ENCODE results near the gene CENPO.
"Not testable (repeated sequence)": the region's sequence is repeated elsewhere in the genome, so short reads cannot be mapped to it uniquely, and the experiment has no call there.

Gene CENPO

DNA sequence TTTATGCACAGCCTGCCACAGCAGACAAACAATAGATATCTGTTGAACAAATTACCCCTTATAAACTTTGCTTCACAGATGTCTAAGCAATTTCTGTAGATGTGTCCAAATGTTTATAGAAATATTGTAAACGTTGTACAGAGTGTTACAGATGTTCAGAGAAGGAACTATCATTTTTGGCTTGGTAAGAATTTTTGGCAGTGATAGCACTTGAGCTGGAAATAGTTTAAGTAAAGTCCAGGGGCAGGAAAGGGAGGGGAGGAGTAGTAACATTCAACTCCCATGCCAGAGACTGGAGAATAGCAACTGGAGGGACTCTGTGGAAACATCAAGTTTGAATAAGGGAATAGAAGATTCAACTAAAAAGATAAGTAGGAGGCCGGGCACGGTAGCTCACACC, 4.4 kb upstream of the CENPO start:
- no peak for DNase-seq (ENCODE audit: low spot score)

DNA sequence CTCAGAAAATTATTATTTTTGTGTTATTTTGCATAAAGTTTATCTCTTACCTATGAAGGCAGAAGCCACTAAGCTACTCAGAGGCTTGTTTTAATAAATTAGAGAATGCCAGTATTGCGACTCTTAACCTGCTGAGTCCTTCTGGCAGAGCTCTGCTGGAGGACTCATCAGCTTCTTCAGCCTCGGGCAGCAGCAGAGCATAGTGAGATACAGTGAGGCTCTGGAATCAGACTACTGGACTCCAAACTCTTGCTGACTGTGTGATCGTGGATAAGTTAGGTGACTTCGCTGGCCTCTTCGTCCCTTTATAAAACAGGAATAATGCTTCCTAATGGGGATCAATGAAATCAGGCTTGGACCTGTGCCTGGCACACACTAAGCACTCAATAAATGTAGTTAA, 1.8 kb upstream of the CENPO start:
- no peak for DNase-seq (ENCODE audit: low spot score)

DNA sequence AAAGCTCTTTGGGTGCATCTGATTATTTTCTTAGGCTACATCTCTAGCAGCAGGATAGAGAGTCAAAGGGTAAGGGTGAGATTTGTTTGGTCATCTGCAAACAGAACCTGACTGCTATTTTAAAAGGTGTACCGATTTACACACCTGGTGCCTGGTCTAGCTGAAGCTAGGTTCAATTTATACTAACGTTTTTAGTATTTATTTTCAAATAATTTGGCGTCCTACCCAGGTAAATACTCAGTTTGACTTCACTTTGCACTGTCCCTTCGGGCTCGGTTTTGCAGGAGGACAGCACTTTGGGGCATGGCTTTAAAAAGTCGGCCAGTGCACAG, 717 bp upstream of the CENPO start:
- no peak for DNase-seq (ENCODE audit: low spot score)

DNA sequence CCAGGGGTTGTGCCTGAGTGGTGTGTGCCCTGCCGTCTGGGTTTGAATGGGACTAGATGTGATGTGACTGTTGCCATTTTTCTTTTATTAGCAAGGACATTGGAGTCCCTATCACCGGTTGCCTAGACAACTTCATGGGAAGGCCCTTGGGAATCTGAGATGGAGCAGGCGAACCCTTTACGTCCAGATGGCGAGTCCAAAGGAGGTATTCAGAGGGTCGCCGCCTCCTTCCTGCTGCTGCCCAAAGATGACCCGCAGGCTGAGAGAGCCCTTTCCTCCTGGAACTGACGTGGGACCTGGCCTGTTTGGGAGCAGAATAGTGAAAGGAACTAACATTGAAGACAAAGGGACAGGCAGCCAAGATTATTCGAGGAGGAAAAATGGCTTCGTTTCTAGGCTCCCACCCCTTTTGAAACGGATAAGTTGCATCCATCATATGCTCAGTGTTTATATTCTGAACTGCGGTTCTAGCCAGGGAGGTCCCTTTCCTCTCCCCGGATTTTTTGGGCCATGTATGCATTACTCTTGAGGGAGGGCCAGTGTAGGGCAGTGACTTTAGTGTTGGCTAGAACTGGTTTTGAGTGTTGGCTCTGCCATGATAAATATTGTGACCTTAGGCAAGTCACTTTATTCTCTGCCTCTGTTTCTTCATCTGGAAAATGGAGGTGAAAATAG, 673 bp downstream of the CENPO start:
- no peak for DNase-seq (ENCODE audit: low spot score)

DNA sequence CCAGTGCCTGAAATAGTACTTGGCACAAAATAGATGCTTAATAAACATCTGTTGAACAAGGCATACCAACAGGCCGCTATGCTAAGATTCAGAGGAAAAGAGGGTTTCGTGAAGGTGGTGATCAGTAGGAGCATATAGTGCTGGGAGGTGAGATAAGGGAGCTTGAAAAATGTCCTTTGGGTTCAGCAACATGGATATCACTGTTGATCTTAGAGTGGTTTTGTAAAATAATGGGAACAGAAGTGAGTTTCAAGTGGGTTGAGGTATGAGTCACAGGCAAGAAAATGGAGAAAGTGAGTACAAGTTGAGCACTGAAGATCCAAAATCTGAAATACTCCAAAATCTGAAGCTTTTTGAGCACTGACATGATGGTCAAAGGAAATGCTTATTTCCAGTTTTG, 4.4 kb downstream of the CENPO start:
- DNase-seq (ENCODE audit: low spot score): no peak

DNA sequence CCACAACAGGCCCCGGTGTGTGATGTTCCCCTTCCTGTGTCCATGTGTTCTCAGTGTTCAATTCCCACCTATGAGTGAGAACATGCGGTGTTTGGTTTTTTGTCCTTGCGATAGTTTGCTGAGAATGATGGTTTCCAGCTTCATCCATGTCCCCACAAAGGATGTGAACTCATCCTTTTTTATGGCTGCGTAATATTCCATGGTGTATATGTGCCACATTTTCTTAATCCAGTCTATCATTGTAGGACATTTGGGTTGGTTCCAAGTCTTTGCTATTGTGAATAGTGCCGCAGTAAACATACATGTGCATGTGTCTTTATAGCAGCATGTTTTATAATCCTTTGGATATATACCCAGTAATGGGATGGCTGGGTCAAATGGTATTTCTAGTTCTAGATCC, 7.3 kb downstream of the CENPO start:
- not testable (repeated sequence) for DNase-seq (ENCODE audit: low spot score)

DNA sequence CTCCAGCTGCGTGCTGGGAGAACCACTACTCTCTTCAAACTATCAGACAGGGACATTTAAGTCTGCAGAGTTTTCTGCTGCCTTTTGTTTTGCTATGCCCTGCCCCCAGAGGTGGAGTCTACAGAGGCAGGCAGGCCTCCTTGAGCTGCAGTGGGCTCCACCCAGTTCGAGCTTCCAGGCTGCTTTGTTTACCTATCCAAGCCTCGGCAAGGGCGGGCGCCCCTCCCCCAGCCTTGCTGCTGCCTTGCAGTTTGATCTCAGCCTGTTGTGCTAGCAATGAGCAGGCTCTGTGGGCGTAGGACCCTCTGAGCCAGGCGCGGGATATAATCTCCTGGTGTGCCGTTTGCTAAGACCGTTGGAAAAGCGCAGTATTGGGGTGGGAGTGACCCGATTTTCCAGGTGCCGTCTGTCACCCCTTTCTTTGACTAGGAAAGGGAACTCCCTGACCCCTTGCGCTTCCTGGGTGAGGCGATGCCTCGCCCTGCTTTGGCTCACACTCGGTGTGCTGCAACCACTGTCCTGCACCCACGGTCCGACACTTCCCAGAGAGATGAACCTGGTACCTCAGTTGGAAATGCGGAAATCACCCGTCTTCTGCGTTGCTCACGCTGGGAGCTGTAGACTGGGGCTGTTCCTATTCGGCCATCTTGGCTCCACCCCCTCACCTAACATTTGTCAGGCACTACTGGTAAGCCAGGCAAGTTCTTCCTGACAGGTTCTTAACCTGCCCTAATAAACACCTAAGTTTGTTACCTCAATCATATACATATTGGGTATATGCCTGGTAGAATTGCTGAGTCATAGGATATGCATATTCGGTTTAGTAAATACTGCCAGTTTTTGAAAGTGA, 12.8 kb downstream of the CENPO start:
- DNase-seq (ENCODE audit: low spot score): not testable (repeated sequence)

DNA sequence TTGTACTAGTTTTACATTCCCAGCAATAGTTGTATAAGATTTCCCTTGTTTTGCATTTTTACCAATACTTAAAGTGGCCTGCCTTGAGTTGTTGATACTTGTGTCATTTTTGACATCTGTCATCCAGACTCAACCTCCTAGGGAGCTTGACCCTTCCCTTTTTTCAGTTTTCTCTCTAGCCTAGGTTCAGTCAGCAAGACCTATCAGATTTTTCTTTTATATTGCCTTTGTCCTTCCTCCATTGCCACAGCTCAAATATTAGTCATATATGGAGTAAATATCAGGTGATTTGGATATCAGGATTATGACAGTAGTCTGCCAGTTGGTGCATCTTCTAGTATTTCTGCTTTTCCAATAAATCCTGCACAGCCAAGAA, 13.4 kb downstream of the CENPO start:
- DNase-seq (ENCODE audit: low spot score): no peak

DNA sequence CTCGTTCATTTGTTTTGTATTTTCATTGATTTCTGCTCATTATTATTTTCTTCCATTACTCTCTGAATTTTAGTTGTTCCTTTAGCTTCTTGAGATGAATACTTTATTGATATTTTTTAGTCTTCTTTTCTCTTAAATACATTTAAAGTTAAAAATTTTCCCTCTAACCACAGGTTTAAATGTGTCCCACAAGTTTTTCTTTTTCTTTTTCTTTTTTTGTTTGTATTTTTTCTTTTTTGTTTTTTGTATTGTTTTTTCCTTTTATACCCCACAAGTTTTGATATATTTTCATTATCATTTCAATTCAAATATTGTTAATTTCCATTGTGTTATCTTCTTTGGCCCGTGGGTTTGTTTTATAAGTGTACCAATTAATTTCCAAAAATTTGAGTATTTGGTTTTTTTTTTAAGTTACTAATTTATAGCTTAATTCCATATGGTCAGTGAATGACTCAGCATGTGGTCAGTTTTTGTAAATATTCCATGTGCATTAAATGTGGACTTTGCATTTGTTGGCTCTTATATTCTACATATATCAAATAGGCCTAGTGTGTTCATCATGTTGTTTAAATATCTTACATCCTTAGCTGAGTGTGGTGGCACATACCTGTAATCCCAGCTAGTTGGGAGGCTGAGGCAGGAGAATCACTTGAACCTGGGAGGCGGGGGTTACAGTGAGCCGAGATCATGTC, 16.2 kb downstream of the CENPO start:
- DNase-seq (ENCODE audit: low spot score): no peak

DNA sequence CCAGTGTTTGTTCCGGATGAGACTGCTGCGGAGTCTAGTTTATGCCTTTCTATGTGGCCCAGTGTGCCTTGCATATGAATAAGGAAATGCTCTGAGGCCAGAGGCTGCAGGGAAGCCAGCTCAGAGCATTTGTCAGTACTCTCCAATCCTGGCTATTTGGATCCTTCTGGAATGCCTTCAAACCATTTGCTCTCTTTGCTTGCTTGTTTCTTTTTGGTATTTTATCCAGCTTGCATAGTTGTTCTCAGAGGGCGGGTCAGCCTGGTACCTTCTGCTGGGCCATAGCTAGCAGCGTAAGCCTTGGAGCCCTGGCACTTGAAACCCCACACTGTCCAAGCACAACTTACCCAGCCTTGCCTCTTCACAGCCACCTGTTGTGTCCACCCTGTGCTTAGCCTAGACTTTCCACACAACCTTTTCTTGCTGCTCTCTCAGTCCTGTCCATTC, 20.5 kb downstream of the CENPO start:
- no peak for DNase-seq (ENCODE audit: low spot score)

DNA sequence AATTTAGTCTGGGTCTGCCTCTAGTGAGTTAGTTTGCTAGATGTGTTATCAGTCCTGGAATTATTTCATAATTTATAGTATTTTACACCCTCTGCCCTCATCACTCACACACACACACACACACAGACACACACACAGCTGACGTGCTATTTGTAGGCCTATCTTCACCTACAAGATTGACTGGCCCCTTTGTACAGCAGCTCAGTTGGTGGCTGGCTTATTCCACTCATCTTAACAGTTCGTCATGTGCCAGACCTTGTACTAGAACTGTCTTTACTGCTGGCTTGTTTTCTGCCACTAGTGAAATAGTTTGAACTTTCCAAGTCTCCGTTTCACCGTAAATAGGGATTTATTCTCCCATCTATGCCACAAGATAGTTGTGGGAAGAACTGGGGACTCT, 21.3 kb downstream of the CENPO start:
- DNase-seq (ENCODE audit: low spot score): no peak

DNA sequence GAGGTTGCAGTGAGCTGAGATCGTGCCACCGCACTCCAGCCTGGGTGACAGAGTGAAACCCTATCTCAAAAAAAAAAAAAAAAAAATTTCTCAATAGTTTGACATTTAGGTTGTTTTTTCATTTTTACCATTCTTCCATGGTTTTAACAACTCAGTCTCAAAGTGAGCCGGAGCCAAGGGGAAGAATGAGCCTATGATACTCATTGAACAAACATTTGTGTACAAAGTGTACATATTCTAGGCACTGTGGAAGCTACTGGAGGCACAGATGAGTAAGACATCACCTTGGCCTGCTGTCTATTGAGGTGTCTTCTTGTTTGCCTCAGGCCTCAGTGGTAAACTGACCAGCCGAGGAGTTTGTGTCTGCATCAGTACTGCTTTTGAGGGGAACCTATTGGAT, 21.9 kb downstream of the CENPO start:
- DNase-seq (ENCODE audit: low spot score): no peak

DNA sequence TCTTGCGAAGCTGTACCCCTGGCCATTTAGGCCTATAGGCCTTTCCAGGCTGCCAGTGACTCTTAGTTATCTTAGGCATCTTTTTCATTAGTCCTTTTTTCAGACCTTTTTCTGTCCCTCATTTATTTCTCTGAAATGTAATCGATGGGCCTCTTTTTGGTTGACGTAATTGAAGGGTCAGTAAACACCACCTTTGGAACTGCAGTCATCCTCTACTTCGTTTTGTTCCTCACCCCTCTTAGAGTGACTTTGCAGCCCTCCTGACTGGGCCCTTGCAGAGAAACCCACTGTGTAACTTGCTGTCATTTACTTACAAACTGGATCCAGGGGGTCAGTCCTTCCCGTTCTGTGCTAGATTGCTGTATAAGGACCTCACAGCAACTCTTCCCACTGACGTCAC, 23.2 kb downstream of the CENPO start:
- DNase-seq (ENCODE audit: low spot score): no peak

DNA sequence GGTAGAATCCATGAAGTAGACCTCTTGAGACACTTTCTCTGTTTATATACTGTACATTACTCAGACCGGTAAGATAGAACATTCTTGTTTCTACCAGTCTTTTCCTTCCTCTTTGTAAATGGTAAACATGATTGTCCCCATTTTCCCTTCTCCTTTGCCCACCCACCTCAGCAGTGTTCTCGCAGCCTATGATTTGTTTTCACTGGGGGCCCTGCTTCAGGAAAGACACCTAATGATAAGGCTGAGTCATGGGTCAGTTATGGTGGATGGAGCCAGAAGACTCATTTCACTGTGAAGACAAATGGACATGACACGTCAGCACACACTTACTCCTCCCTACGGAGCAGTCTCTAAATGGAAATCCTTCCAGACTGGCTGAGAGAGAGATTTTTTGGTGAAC, 23.7 kb downstream of the CENPO start:
- no peak for DNase-seq (ENCODE audit: low spot score)

DNA sequence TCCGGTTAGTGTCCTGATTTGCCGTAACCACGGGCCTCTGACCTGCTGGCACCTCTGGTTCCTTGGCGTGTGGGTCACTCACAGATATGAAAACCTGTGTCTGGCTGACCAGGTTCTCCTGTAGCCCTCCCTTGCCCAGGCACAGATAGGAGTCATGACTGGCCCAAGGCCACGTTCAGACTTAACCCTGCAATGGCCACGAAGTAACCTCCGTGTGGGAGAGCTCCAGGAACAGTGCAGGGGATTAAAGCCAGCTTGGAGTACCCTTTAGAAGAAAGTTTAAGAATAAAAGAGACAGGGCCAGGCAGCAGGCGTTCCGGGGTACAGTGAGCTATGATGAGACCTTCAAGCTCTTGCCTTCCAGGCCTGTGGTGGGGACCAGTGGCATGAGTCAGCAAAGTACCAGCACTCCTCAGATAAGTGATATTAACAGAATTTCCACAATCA, 25.5 kb downstream of the CENPO start:
- DNase-seq (ENCODE audit: low spot score): no peak

DNA sequence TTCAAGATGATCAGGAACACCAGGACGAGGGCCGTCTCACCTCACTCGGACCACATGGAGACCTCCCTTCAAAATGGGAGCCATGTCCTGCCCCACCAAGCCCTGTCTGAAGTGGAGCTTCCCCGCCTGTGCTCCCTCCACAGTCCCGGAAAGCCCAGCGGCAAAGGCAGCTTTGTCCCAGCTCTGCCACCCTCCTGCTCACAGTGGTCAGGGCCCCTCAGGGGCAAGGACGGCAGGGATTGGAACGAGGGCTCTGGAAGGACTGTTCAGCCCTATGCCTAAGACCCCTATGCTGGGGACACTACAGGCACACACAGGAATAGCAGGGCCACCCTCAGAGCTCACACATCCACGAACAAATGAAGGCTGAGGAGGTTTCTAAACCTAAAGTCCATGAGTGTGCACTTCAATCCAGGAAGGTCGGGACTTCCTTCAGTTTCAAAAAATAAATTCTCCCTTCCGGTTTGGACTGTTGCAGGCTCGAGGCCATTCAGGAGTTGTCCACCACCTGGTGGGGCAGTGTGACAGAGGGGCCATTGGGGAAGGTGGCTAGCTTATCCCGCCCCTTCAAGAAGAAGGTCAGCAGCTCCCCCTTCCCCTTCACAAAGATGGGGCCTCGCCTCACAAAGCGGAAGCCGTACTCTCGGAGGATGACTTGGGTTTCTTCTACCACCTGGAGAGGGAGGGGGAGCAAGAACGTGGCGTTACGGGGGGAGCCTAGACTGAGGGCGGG, 26.4 kb downstream of the CENPO start:
- no peak for DNase-seq (ENCODE audit: low spot score)

DNA sequence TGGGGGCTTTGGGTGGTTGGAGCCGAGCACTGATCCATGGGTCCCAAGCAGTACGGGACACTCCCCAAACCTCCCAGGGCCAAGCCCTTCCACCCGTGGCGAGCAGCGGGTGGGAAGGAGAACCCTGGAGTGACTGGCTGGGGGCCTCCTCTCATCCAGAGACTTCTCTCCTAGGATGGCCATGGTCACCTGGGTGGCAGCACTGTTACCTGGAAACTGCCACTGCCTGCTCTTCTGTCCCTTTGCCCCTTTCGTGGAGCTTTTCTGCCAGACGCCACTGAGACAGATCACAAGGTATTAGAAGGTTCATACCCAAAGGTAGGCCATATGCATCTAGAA, 26.9 kb downstream of the CENPO start:
- DNase-seq (ENCODE audit: low spot score): no peak

DNA sequence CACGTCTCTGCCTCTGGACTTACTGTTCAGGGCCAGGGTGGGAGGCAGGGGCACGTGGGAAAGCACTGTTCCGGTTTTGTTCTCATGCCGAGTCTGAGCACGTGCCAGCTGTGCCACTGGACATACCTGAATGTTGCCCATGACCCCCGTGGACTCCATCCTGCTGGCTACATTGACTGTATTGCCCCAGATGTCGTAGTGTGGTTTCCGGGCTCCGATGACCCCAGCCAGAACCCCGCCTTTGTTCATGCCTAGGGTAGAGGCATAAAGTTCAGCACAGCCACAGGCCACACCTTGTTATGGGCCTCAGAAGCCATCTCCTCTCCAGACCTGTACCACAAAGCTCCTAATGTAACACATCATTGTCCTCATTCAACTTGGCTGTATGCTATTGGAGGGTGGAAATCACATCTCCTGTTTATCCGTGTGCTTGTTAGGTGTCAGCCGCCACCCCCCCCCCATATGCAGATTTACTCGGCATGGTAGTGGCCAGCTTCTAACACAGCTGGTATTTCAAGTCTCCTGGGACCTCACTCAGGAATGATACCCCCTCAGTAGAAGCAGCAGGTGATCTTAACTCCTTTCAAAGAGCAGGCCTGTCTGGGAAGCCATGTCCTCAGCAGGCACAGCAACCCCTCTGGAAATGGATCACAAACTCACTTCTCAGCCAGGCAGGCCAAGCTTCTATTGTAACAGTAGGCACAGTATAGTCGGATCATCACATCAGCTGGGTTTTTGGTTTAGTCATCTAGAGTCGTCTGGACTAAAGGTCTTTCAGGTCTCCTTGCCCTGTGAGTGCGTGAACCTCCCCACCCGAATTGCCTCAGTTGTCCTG, 27.6 kb downstream of the CENPO start:
- no peak for DNase-seq (ENCODE audit: low spot score)

DNA sequence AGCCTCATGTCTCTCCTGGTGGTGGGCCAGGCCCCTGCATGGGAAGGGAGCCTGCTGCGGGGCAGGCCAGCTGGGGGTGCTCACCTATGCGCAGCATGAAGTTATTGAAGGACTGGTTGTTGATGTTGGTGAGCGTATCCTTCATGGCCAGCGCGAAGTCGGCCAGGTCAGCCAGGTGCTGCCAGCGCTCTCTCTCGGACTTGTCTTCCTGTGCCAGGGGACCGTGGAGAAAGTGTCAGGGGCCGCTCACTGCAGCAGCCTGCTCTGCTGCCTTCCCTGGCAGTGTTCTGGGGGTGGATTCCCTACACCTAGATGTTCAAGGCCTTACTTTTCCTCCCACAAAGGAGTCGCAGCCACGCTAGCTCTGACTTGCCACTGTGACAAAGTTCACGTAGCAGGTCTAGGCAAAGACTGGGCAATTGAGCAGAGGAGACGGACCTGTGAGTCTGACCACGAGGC, 28.2 kb downstream of the CENPO start:
- no peak for DNase-seq (ENCODE audit: low spot score)

DNA sequence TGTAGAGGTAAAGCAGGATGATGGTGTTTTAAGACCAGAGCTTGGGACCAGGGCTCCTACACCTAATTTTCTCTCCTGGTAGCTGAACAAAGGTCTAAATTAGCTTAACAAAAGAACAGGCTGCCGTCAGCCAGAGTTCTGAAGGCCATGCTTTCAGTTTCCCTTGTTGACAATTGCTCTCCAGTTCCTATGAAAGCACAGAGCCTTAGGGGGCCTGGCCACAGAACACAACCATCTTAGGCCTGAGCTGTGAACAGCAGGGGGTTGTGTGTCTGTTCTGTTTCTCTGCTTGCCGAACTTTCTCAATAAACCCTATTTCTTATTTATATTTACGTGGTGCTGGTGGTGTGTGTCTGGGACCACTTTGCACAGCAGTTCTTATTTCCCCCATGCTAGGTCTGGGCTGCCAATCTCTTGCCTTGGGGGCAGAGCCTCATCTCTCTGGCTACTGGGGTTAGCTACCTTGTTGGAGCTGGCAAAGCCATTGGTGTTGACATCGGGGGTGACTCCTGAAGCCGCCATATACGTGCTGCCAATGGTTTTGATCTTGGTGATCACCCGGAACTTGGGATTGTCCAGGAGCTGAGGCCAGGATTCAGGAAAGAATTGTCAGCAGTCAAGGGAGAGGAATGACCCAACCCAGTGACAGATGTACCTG, 29.0 kb downstream of the CENPO start:
- no peak for DNase-seq (ENCODE audit: low spot score)

DNA sequence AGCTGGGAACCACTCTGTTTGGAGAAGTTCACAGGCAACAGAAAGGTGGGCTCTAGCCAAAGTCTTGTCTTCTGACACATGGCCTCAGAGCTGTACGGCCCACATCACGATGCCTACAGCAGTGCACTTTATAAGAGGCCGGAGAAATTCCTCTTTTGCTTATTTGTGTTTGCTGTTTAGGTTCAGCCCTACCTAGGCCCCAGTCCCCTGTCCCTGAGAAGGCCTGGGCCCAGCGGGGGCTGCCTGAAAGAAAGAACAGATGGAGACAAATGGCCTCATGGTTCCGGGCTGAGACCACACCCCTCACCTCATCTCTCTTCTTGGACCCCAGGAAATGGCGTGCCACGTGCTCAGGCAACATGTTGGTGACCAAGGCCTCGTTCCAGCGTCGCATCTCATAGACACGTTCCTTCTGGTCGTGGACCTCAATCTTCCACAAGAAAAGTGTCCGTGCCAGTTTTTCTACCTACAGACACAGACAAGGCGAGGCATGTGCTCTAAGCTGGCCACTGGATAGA, 30.9 kb downstream of the CENPO start:
- DNase-seq (ENCODE audit: low spot score): no peak

All from CD4-positive, alpha-beta T cell treated with Interleukin-6 at 100 ng/mL for 8 hours (primary cell).